ENCODE measurements around the gene EXOC6. TPM values are rescaled to one million over a fixed set of nuclear protein-coding genes. Genes with fewer than 3 reads are reported as not detected.

EXOC6 gene
- total RNA-seq, 2 experiments from 2014 or later: 8.0 to 9.4 TPM

GRCh38 chr10:92832998-92833650 lies 15.2 kb upstream of the EXOC6 start:
- ChIA-PET POLR2A (interaction anchor here (0.6 to 1.5 kb wide), 5 partner anchors 12 to 261 kb away, joined by 3 to 5 read pairs (median 3); no protein-coding TSS in a partner anchor), CTCF (ENCODE audit: unreplicated experiment) (no interaction called here)
- TF ChIP-seq EZH2phosphoT487 (IDR thresholded peaks at IDR 0.05; ENCODE audit: borderline replicate concordance, low read depth, low read length) (no peak), CTCF (conservative IDR thresholded peaks at IDR 0.05; ENCODE audit: low read length) (no peak)
- Histone ChIP-seq H3K4me1 (ENCODE audit: insufficient read depth, low read length, poor library complexity, severe bottlenecking) (peaks cover 7% of the 10 kb centered on the region), H3K79me2 (ENCODE audit: insufficient read depth, low read depth, low read length) (no peaks in the 10 kb centered on the region), H4K20me1 (ENCODE audit: insufficient read depth, low read length) (no peaks in the 10 kb centered on the region), H3K36me3 (ENCODE audit: insufficient read depth, low read length) (no peaks in the 10 kb centered on the region), H3K4me3 (ENCODE audit: low read depth, low read length, poor library complexity, severe bottlenecking) (no peak overlapping the region), H3K9me2 (ENCODE audit: insufficient read depth, low read length) (no peaks in the 10 kb centered on the region), H2AFZ (ENCODE audit: low read length) (no peak overlapping the region), H3K27ac (ENCODE audit: low read depth, low read length, poor library complexity, severe bottlenecking) (no peak overlapping the region), H3K9me3 (ENCODE audit: low read length) (no peaks in the 10 kb centered on the region), H3K4me2 (ENCODE audit: low read length) (no peak overlapping the region)
- intact Hi-C loops (cut with micrococcal nuclease; ENCODE audit: unreplicated experiment): no loop called here
- no TSS peak for BruUV-seq (replicated peaks)
- DNase-seq (ENCODE audit: low spot score): no peak

- no peaks in the 10 kb centered on the region for H3K9me2 ChIP-seq (ENCODE audit: insufficient read depth, low read length)
Observed at GRCh38 chr10:92834331-92834730, 14.0 kb upstream of the EXOC6 start.

More at GRCh38 chr10:92834331-92834730, 14.0 kb upstream of the EXOC6 start:
- DNase-seq (ENCODE audit: low spot score): no peak
- Histone ChIP-seq H3K27ac (ENCODE audit: low read depth, low read length, poor library complexity, severe bottlenecking) (no peak overlapping the region), H2AFZ (ENCODE audit: low read length) (no peak overlapping the region), H3K79me2 (ENCODE audit: insufficient read depth, low read depth, low read length) (no peaks in the 10 kb centered on the region), H3K4me2 (ENCODE audit: low read length) (no peak overlapping the region), H4K20me1 (ENCODE audit: insufficient read depth, low read length) (no peaks in the 10 kb centered on the region), H3K4me1 (ENCODE audit: insufficient read depth, low read length, poor library complexity, severe bottlenecking) (peaks cover 7% of the 10 kb centered on the region), H3K9me3 (ENCODE audit: low read length) (no peaks in the 10 kb centered on the region), H3K36me3 (ENCODE audit: insufficient read depth, low read length) (no peaks in the 10 kb centered on the region), H3K4me3 (ENCODE audit: low read depth, low read length, poor library complexity, severe bottlenecking) (no peak overlapping the region)
- CTCF ChIA-PET (ENCODE audit: unreplicated experiment): interaction anchor here (1.3 kb wide), 1 partner anchor 14 kb away, joined by 3 read pairs; the partner anchor contains the start of gene EXOC6
- BruUV-seq (replicated peaks): no TSS peak
- intact Hi-C loops (cut with micrococcal nuclease; ENCODE audit: unreplicated experiment): no loop called here
- TF ChIP-seq CTCF (conservative IDR thresholded peaks at IDR 0.05; ENCODE audit: low read length) (no peak), EZH2phosphoT487 (IDR thresholded peaks at IDR 0.05; ENCODE audit: borderline replicate concordance, low read depth, low read length) (no peak)
- POLR2A ChIA-PET: interaction anchor here (0.5 to 1.5 kb wide), 7 partner anchors 9 to 262 kb away, joined by 3 to 6 read pairs (median 3); partner anchors contain the start of gene EXOC6
